ENCODE data around the gene APOL1. TPM values are rescaled to one million over a fixed set of nuclear protein-coding genes. Genes with fewer than 3 reads are reported as not detected.
"Not testable (repeated sequence)": the region's sequence is repeated elsewhere in the genome, so short reads cannot be mapped to it uniquely, and the experiment has no call there.

The APOL1 gene
- total and polyA plus RNA-seq, 4 donors: 7.7 to 129 (median 59.5) TPM

DNA sequence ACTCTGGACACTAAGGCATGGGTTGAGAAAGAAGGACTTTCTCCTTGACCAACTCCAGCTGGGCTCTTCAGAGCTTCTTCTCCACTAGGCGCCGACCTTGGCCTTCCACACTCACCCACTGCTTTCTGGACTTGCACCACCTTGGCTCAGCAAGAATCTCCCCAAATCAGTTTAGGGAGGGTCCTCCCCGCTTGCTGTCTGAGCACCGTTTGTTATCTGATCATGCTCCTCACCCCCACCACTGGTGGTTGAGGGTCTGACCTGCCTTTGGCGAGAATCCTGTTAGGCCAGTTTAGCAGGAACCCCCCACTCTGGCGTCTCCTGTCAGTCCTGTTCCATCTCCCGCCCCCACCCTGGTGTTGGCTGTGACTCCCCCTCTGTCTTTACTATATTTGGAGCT, 24.0 kb upstream of the APOL1 start:
- no peak overlapping the region for H3K9ac ChIP-seq (ENCODE audit: low read depth in 1 of 2, low read length in 2 of 2)

DNA sequence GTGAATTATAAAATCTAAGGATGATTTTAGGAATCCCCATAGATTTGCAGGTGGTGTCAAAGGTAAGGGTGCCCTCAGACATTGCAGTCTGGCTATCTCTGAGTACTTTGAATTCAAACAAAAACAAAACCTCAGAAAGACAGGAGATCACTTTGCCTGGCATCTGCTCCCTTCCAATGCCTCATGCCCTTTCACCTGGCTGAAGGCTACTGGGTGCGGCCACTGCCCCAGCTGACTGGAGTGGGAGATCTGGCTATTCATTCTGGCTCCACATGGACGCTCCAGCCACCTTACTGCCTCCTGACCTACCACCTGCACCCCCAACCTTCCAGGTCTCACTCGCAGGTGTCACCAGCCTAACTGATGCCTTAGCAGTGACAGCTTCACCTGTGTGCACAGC, 23.3 kb upstream of the APOL1 start:
- peaks cover 0 to 26% (median 9%) of the 10 kb centered on the region in 4 donors for H3K4me1 ChIP-seq (ENCODE audit: control insufficient read depth in 4 of 4, insufficient read depth in 4 of 4, low read length in 3 of 4)
- H3K27ac ChIP-seq (ENCODE audit: low read depth in 1 of 2, low read length in 2 of 2); H3K4me3 ChIP-seq (ENCODE audit: low read depth in 1 of 3, low read length in 3 of 3); H3K9ac ChIP-seq (ENCODE audit: low read depth in 1 of 2, low read length in 2 of 2); DNase-seq (ENCODE audit: low spot score); H3K27me3 ChIP-seq (ENCODE audit: control insufficient read depth in 4 of 4, insufficient read depth in 4 of 4, low read length in 3 of 4); H3K9me3 ChIP-seq (ENCODE audit: control insufficient read depth in 4 of 4, low read length in 3 of 4): not testable (repeated sequence)
- peaks cover 10 to 49% (median 40%) of the 10 kb centered on the region in 4 donors for H3K36me3 ChIP-seq (ENCODE audit: control insufficient read depth in 4 of 4, insufficient read depth in 3 of 4, low read depth in 1 of 4, low read length in 3 of 4)
- WGBS: 56% methylated on average over 3 of the region's 3 CpGs

More for the DNA sequence above, 24.0 kb upstream of the APOL1 start:
- DNase-seq (ENCODE audit: low spot score): no peak
- WGBS: 91% methylated on average over 7 of the region's 7 CpGs
- TF ChIP-seq, protein P1, sequence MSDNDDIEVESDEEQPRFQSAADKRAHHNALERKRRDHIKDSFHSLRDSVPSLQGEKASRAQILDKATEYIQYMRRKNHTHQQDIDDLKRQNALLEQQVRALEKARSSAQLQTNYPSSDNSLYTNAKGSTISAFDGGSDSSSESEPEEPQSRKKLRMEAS (IDR thresholded peaks at IDR 0.05): no peak
- TF ChIP-seq GABPA (IDR thresholded peaks at IDR 0.05 in 1 of 2, conservative IDR thresholded peaks at IDR 0.05 in 1 of 2): no peak
- TF ChIP-seq NR2F2 (IDR thresholded peaks at IDR 0.05): no peak
- TF ChIP-seq HNF4A (conservative IDR thresholded peaks at IDR 0.05): no peak
- no peak for TF ChIP-seq FOXA2 (IDR thresholded peaks at IDR 0.05)
- TF ChIP-seq, protein P2, sequence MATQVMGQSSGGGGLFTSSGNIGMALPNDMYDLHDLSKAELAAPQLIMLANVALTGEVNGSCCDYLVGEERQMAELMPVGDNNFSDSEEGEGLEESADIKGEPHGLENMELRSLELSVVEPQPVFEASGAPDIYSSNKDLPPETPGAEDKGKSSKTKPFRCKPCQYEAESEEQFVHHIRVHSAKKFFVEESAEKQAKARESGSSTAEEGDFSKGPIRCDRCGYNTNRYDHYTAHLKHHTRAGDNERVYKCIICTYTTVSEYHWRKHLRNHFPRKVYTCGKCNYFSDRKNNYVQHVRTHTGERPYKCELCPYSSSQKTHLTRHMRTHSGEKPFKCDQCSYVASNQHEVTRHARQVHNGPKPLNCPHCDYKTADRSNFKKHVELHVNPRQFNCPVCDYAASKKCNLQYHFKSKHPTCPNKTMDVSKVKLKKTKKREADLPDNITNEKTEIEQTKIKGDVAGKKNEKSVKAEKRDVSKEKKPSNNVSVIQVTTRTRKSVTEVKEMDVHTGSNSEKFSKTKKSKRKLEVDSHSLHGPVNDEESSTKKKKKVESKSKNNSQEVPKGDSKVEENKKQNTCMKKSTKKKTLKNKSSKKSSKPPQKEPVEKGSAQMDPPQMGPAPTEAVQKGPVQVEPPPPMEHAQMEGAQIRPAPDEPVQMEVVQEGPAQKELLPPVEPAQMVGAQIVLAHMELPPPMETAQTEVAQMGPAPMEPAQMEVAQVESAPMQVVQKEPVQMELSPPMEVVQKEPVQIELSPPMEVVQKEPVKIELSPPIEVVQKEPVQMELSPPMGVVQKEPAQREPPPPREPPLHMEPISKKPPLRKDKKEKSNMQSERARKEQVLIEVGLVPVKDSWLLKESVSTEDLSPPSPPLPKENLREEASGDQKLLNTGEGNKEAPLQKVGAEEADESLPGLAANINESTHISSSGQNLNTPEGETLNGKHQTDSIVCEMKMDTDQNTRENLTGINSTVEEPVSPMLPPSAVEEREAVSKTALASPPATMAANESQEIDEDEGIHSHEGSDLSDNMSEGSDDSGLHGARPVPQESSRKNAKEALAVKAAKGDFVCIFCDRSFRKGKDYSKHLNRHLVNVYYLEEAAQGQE (IDR thresholded peaks at IDR 0.05): no peak
- no peak for TF ChIP-seq RXRA (IDR thresholded peaks at IDR 0.05)
- TF ChIP-seq YY1 (IDR thresholded peaks at IDR 0.05): no peak
- TF ChIP-seq SP1 (IDR thresholded peaks at IDR 0.05): no peak
- TF ChIP-seq, protein P3, sequence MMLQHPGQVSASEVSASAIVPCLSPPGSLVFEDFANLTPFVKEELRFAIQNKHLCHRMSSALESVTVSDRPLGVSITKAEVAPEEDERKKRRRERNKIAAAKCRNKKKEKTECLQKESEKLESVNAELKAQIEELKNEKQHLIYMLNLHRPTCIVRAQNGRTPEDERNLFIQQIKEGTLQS (IDR thresholded peaks at IDR 0.05): no peak
- TF ChIP-seq, protein P4, sequence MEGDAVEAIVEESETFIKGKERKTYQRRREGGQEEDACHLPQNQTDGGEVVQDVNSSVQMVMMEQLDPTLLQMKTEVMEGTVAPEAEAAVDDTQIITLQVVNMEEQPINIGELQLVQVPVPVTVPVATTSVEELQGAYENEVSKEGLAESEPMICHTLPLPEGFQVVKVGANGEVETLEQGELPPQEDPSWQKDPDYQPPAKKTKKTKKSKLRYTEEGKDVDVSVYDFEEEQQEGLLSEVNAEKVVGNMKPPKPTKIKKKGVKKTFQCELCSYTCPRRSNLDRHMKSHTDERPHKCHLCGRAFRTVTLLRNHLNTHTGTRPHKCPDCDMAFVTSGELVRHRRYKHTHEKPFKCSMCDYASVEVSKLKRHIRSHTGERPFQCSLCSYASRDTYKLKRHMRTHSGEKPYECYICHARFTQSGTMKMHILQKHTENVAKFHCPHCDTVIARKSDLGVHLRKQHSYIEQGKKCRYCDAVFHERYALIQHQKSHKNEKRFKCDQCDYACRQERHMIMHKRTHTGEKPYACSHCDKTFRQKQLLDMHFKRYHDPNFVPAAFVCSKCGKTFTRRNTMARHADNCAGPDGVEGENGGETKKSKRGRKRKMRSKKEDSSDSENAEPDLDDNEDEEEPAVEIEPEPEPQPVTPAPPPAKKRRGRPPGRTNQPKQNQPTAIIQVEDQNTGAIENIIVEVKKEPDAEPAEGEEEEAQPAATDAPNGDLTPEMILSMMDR (IDR thresholded peaks at IDR 0.05; ENCODE audit: low read depth, low read length, missing input control): no peak
- no peak for TF ChIP-seq RAD21 (IDR thresholded peaks at IDR 0.05)
- TF ChIP-seq, protein P5, sequence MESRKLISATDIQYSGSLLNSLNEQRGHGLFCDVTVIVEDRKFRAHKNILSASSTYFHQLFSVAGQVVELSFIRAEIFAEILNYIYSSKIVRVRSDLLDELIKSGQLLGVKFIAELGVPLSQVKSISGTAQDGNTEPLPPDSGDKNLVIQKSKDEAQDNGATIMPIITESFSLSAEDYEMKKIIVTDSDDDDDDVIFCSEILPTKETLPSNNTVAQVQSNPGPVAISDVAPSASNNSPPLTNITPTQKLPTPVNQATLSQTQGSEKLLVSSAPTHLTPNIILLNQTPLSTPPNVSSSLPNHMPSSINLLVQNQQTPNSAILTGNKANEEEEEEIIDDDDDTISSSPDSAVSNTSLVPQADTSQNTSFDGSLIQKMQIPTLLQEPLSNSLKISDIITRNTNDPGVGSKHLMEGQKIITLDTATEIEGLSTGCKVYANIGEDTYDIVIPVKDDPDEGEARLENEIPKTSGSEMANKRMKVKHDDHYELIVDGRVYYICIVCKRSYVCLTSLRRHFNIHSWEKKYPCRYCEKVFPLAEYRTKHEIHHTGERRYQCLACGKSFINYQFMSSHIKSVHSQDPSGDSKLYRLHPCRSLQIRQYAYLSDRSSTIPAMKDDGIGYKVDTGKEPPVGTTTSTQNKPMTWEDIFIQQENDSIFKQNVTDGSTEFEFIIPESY (IDR thresholded peaks at IDR 0.05): no peak
- TF ChIP-seq JUND (IDR thresholded peaks at IDR 0.05): no peak
- no peak for TF ChIP-seq HNF4G (IDR thresholded peaks at IDR 0.05)
- no peak for TF ChIP-seq TAF1 (conservative IDR thresholded peaks at IDR 0.05)
- TF ChIP-seq FOXA1 (IDR thresholded peaks at IDR 0.05): no peak
- no peak for TF ChIP-seq EGR1 (IDR thresholded peaks at IDR 0.05; ENCODE audit: low read depth in 2 of 2)
- no peaks in the 10 kb centered on the region for H3K9me3 ChIP-seq (ENCODE audit: control insufficient read depth in 4 of 4, low read length in 3 of 4)
- peaks cover 10 to 50% (median 37%) of the 10 kb centered on the region in 4 donors for H3K36me3 ChIP-seq (ENCODE audit: control insufficient read depth in 4 of 4, insufficient read depth in 3 of 4, low read depth in 1 of 4, low read length in 3 of 4)
- no peak overlapping the region for H3K27ac ChIP-seq (ENCODE audit: low read depth in 1 of 2, low read length in 2 of 2)
- H3K4me3 ChIP-seq (ENCODE audit: low read depth in 1 of 3, low read length in 3 of 3): no peak overlapping the region
- no peaks in the 10 kb centered on the region for H3K27me3 ChIP-seq (ENCODE audit: control insufficient read depth in 4 of 4, insufficient read depth in 4 of 4, low read length in 3 of 4)
- H3K4me1 ChIP-seq (ENCODE audit: control insufficient read depth in 4 of 4, insufficient read depth in 4 of 4, low read length in 3 of 4): peaks cover 0 to 21% (median 6%) of the 10 kb centered on the region in 4 donors
